Endodermal cell (in vitro differentiated cells): Measurements from ENCODE around the gene DCAF5. TPM values are rescaled to one million over a fixed set of nuclear protein-coding genes. Genes with fewer than 3 reads are reported as not detected.

Experiments used
- DNase-seq: peaks from one replicate; pipeline ENCODE4 v3.0.0-alpha.2; 2017
- H3K27ac ChIP-seq: 2 replicates; pipeline ENCODE4 v1.5.1; 2013; ENCODE audit warnings: mild to moderate bottlenecking, low read depth, low read length, moderate library complexity
- H3K27me3 ChIP-seq: 2 replicates; pipeline ENCODE4 v1.6.1; 2013; ENCODE audit warnings: mild to moderate bottlenecking, low read length, moderate library complexity; ENCODE audit not compliant: insufficient read depth, control insufficient read depth, poor library complexity, severe bottlenecking
- H3K36me3 ChIP-seq: 2 replicates; pipeline ENCODE4 v1.7.0; 2013; ENCODE audit warnings: mild to moderate bottlenecking, low read length, moderate library complexity; ENCODE audit not compliant: control insufficient read depth, insufficient read depth
- H3K4me1 ChIP-seq: one replicate; pipeline ENCODE4 v1.7.0; 2013; ENCODE audit warnings: low read length; ENCODE audit not compliant: control insufficient read depth, insufficient read depth
- H3K4me3 ChIP-seq: 2 replicates; pipeline ENCODE4 v1.5.1; 2013; ENCODE audit warnings: mild to moderate bottlenecking, low read length, moderate library complexity
- H3K9ac ChIP-seq: 2 replicates; pipeline ENCODE4 v1.6.1; 2013; ENCODE audit warnings: mild to moderate bottlenecking, low read length, moderate library complexity; ENCODE audit not compliant: poor library complexity, severe bottlenecking; ENCODE audit errors: extremely low read depth
- H3K9me3 ChIP-seq: 2 replicates; pipeline ENCODE4 v1.6.1; 2013; ENCODE audit warnings: mild to moderate bottlenecking, low read length, moderate library complexity; ENCODE audit not compliant: control insufficient read depth
- H3K27ac Mint-ChIP-seq: 2 replicates; pipeline ENCODE4 v1.8.0; 2020; ENCODE audit warnings: mixed read lengths
- H3K27me3 Mint-ChIP-seq: 2 replicates; pipeline ENCODE4 v1.8.0; 2021; ENCODE audit warnings: mild to moderate bottlenecking, mixed read lengths; ENCODE audit not compliant: insufficient read depth
- H3K36me3 Mint-ChIP-seq: 2 replicates; pipeline ENCODE4 v1.8.0; 2020; ENCODE audit warnings: low read depth, mixed read lengths
- H3K4me1 Mint-ChIP-seq: 2 replicates; pipeline ENCODE4 v1.8.0; 2020; ENCODE audit warnings: mixed read lengths
- H3K4me3 Mint-ChIP-seq: 2 replicates; pipeline ENCODE4 v1.8.0; 2020; ENCODE audit warnings: mild to moderate bottlenecking, moderate library complexity, mixed read lengths
- H3K9me3 Mint-ChIP-seq: 2 replicates; pipeline ENCODE4 v1.8.0; 2020; ENCODE audit warnings: mild to moderate bottlenecking, mixed read lengths
- WGBS, 2 experiments: methylation state at CpG; one replicate each; pipeline versions ENCODE4 v1.1.5 to v1.1.7; 2013; ENCODE audit warnings: missing lambda C conversion rate in 2 of 2, mixed read lengths in 1 of 2; ENCODE audit not compliant: insufficient coverage in 1 of 2, insufficient read length in 1 of 2; 5-methylcytosine and 5-hydroxymethylcytosine counted together
- total RNA-seq, 2 donors: library from RNA; stranded (reverse); fragmentation: NEBNext Ultra II Directional in 1 of 2; extraction: Animal tissue kit (Norgen Biotek cat#: 25700) in 1 of 2; gene quantifications; 2 replicates in 1 of 2; 3 replicates in 1 of 2; pipeline ENCODE4 v1.2.1, GENCODE V29; 2021
- TF ChIP-seq, protein P1 (sequence below): fragments of 200-600 bp; sonication (generic); conservative IDR thresholded peaks from 2 replicates; pipeline ENCODE4 v1.5.0; 2021; ENCODE audit warnings: antibody characterized with exemption, mild to moderate bottlenecking

Gene DCAF5
- total RNA-seq, 2 donors from 2014 or later, result 61.1 to 69.6 TPM

GRCh38 chr14:69017706-69018105, 135.2 kb downstream of the DCAF5 start:
- H3K27me3 Mint-ChIP-seq, result no peaks in the 10 kb centered on the region

DNA sequence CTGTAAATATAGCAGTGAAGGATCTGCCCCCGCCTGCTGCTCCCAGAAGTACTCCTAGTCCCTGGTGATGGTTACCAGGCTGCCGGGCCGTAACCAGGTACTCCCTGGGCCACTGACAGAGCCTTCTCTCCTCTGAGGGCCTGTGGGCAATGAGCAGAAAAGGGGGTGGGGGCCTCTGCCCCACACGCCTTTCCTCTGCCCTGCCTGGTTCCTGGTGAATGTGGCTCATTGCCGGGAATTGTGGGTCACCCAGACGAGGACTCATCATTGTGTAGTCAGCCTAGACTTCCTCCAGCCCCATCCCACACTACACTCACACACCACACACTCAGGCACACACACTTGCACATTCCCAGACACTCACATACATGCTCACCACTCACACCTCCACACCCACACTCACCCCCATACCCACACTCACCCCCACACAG, 138.1 kb downstream of the DCAF5 start:
- WGBS, 2 experiments, result 89 to 93% methylated on average over 5 to 6 of the region's 6 CpGs
- Histone ChIP-seq H3K4me1 (peaks cover 10% of the 10 kb centered on the region), H3K36me3 (no peaks in the 10 kb centered on the region), H3K27me3 (no peaks in the 10 kb centered on the region), H3K4me3 (no peak overlapping the region), H3K27ac (no peak overlapping the region), H3K9me3 (no peaks in the 10 kb centered on the region), H3K9ac (no peak overlapping the region)
- TF ChIP-seq, protein P1, sequence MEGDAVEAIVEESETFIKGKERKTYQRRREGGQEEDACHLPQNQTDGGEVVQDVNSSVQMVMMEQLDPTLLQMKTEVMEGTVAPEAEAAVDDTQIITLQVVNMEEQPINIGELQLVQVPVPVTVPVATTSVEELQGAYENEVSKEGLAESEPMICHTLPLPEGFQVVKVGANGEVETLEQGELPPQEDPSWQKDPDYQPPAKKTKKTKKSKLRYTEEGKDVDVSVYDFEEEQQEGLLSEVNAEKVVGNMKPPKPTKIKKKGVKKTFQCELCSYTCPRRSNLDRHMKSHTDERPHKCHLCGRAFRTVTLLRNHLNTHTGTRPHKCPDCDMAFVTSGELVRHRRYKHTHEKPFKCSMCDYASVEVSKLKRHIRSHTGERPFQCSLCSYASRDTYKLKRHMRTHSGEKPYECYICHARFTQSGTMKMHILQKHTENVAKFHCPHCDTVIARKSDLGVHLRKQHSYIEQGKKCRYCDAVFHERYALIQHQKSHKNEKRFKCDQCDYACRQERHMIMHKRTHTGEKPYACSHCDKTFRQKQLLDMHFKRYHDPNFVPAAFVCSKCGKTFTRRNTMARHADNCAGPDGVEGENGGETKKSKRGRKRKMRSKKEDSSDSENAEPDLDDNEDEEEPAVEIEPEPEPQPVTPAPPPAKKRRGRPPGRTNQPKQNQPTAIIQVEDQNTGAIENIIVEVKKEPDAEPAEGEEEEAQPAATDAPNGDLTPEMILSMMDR, result no peak
- Mint-ChIP-seq H3K27me3 (no peaks in the 10 kb centered on the region), H3K4me3 (no peak overlapping the region), H3K4me1 (peaks cover 20% of the 10 kb centered on the region), H3K36me3 (no peaks in the 10 kb centered on the region), H3K9me3 (no peaks in the 10 kb centered on the region), H3K27ac (no peak overlapping the region)
- DNase-seq, result no peak

More at GRCh38 chr14:69017706-69018105, 135.2 kb downstream of the DCAF5 start:
- no peak overlapping the region for H3K27ac Mint-ChIP-seq
- TF ChIP-seq, protein P1, result no peak
- H3K9me3 ChIP-seq, result no peaks in the 10 kb centered on the region
- H3K4me3 Mint-ChIP-seq, result no peak overlapping the region
- no peak overlapping the region for H3K27ac ChIP-seq
- H3K4me1 ChIP-seq, result peaks cover 10% of the 10 kb centered on the region
- 80 to 100% methylated on average over 1 of the region's 4 CpGs for WGBS, 2 experiments
- H3K4me1 Mint-ChIP-seq, result peaks cover 20% of the 10 kb centered on the region
- DNase-seq, result no peak
- no peaks in the 10 kb centered on the region for H3K27me3 ChIP-seq
- H3K36me3 Mint-ChIP-seq, result no peaks in the 10 kb centered on the region
- H3K9ac ChIP-seq, result no peak overlapping the region
- H3K9me3 Mint-ChIP-seq, result no peaks in the 10 kb centered on the region
- H3K36me3 ChIP-seq, result no peaks in the 10 kb centered on the region
- no peak overlapping the region for H3K4me3 ChIP-seq

DNA sequence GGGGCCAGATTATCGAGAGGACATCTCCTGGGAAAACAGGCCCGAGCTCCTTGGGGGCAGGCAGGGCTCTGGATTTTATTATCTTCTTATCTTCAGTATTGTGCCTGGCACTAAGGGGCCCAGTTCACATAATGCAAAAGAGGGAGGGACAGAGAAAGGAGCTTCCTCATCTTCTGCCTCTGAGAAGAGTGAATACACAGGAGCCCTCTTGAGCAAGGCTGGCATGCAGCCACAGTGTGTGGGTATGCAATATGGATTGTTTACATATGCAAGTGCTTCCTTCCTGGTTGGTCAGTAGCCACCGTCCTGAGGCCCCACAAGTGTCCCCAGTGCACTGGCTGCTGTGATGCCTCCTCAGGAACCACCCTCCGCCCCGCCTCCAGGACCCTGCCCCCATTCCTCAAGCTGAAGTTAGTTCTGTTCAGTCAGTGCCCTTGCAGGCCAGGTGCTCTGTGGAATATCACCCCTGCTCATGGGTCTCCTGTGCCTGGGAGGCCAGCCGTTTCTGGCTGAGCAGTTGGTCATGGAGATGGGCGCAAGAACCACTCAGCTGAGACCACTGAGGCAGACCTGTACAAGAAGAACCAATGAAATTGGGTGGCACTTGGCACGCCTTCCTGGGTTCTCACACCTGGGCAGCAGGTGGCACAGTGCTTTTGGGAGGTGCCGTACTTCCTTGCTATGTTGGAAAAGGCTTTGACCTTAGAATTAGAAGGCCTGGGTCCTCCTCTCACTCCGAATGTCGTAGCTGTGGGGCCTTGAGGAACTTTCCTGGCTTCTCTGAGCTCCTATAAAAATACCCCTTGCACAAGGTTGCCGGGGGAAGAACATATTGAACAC, 138.8 kb downstream of the DCAF5 start:
- peak; percentile 91 for DNase-seq
- Mint-ChIP-seq H3K36me3 (no peaks in the 10 kb centered on the region), H3K4me3 (no peak overlapping the region), H3K9me3 (no peaks in the 10 kb centered on the region), H3K4me1 (peaks cover 20% of the 10 kb centered on the region), H3K27me3 (no peaks in the 10 kb centered on the region), H3K27ac (peak overlapping the region; percentile 59)
- Histone ChIP-seq H3K9me3 (no peaks in the 10 kb centered on the region), H3K27ac (no peak overlapping the region), H3K27me3 (no peaks in the 10 kb centered on the region), H3K9ac (no peak overlapping the region), H3K4me1 (peaks cover 10% of the 10 kb centered on the region), H3K4me3 (no peak overlapping the region), H3K36me3 (no peaks in the 10 kb centered on the region)
- WGBS, 2 experiments, result 78 to 89% methylated on average over 9 to 12 of the region's 12 CpGs
- TF ChIP-seq, protein P1, result no peak
